IPS DF 6.9 (cell line): Measurements from ENCODE around the gene CNR2.
"Not testable (repeated sequence)": the region's sequence is repeated elsewhere in the genome, so short reads cannot be mapped to it uniquely, and the experiment has no call there.

Experiments used
- DNase-seq: peaks from one replicate; pipeline ENCODE4 v3.0.0-alpha.2; 2013; ENCODE audit warnings: low read depth, low spot score
- H3K27ac ChIP-seq: one replicate; pipeline ENCODE4 v1.5.1; 2013; ENCODE audit warnings: low read length, control low read depth
- H3K27me3 ChIP-seq: 2 replicates; pipeline ENCODE4 v1.6.1; 2013; ENCODE audit warnings: mild to moderate bottlenecking, low read length; ENCODE audit not compliant: control insufficient read depth, insufficient read depth
- H3K36me3 ChIP-seq: 2 replicates; pipeline ENCODE4 v1.6.1; 2013; ENCODE audit warnings: low read length; ENCODE audit not compliant: control insufficient read depth, insufficient read depth
- H3K4me1 ChIP-seq: 2 replicates; pipeline ENCODE4 v1.6.1; 2013; ENCODE audit warnings: low read length; ENCODE audit not compliant: control insufficient read depth, insufficient read depth
- H3K4me3 ChIP-seq: 2 replicates; pipeline ENCODE4 v1.5.1; 2013; ENCODE audit warnings: mild to moderate bottlenecking, low read length
- H3K9me3 ChIP-seq: 2 replicates; pipeline ENCODE4 v1.6.1; 2013; ENCODE audit warnings: low read length, inconsistent platforms; ENCODE audit not compliant: control insufficient read depth, insufficient read depth
- WGBS: extraction: QIAGEN DNeasy Blood & Tissue Kit; methylation state at CpG from one replicate; pipeline ENCODE4 v1.1.7; 2013; ENCODE audit warnings: mixed read lengths, missing lambda C conversion rate; ENCODE audit not compliant: insufficient read length, insufficient coverage; 5-methylcytosine and 5-hydroxymethylcytosine counted together

Gene CNR2

DNA sequence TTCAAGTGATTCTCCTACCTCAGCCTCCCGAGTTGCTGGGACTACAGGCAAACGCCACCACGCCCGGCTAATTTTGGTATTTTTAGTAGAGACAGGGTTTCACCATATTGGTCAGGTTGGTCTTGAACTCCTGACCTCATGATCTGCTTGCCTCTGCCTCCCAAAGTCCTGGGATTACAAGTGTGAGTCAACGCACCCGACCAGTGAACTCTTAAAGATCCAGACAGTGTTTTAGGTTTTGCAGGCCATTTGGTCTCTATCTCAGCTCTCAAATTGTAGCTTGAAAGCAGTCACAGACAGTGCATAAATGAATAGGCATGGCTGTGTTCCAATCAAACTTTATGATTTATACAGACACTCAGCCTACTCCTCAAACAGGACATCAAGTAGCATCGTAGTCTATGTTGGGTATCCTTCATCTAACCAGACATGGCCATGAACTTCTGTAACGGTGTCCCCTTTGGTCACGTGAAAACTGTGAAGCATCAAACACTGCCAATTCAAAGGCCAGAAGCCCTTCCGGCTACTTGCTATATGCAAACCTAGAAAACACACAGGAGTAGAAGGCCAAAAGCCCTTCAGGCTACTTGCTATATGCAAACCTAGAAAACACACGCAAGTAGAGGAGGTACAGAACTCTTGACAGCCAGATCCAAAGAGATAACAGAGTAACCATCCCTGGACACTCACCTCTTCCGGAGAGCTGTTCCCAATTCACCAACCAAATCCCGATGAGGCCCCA lies 48.2 kb downstream of the CNR2 start:
- no peak overlapping the region for H3K4me3 ChIP-seq
- no peaks in the 10 kb centered on the region for H3K4me1 ChIP-seq
- no peak for DNase-seq
- H3K27me3 ChIP-seq, result peaks cover 7% of the 10 kb centered on the region; the same call in 1 of the 2 replicates
- no CpG with 5 or more reads among the region's 13 CpGs for WGBS
- H3K9me3 ChIP-seq, result no peaks in the 10 kb centered on the region
- no peaks in the 10 kb centered on the region for H3K36me3 ChIP-seq
- H3K27ac ChIP-seq, result no peak overlapping the region

- Histone ChIP-seq H3K27me3 (peaks cover 7% of the 10 kb centered on the region; the same call in 1 of the 2 replicates), H3K4me3 (no peak overlapping the region), H3K36me3 (no peaks in the 10 kb centered on the region), H3K9me3 (no peaks in the 10 kb centered on the region), H3K27ac (no peak overlapping the region), H3K4me1 (no peaks in the 10 kb centered on the region)
- WGBS, result no CpG with 5 or more reads among the region's 3 CpGs
- no peak for DNase-seq
These were observed 50.5 kb downstream of the CNR2 start for GRCh38 chr1:23862640-23863039.

- Histone ChIP-seq H3K36me3 (no peaks in the 10 kb centered on the region), H3K9me3 (no peaks in the 10 kb centered on the region), H3K27me3 (no peaks in the 10 kb centered on the region), H3K27ac (no peak overlapping the region), H3K4me3 (no peak overlapping the region), H3K4me1 (no peaks in the 10 kb centered on the region)
- DNase-seq, result no peak
- no CpG with 5 or more reads among the region's 2 CpGs for WGBS
These were observed 58.6 kb downstream of the CNR2 start for GRCh38 chr1:23854568-23854967.

DNA sequence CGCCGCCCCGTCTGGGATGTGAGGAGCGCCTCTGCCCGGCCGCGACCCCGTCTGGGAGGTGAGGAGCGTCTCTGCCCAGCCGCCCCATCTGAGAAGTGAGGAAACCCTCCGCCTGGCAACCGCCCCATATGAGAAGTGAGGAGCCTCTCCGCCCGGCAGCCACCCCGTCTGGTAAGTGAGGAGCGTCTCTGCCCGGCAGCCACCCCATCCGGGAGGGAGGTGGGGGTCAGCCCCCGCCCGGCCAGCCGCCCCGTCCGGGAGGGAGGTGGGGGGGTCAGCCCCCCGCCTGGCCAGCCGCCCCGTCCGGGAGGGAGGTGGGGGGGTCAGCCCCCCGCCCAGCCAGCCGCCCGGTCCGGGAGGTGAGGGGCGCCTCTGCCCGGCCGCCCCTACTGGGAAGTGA lies 60.0 kb downstream of the CNR2 start:
- H3K4me3 ChIP-seq, H3K4me1 ChIP-seq, H3K27ac ChIP-seq, H3K9me3 ChIP-seq, DNase-seq, H3K27me3 ChIP-seq, H3K36me3 ChIP-seq: not testable (repeated sequence)
- WGBS, result no CpG with 5 or more reads among the region's 34 CpGs

GRCh38 chr1:23851406-23851805 lies 61.8 kb downstream of the CNR2 start:
- DNase-seq, H3K27me3 ChIP-seq, H3K36me3 ChIP-seq, H3K9me3 ChIP-seq, H3K4me1 ChIP-seq, H3K27ac ChIP-seq, H3K4me3 ChIP-seq: not testable (repeated sequence)

DNA sequence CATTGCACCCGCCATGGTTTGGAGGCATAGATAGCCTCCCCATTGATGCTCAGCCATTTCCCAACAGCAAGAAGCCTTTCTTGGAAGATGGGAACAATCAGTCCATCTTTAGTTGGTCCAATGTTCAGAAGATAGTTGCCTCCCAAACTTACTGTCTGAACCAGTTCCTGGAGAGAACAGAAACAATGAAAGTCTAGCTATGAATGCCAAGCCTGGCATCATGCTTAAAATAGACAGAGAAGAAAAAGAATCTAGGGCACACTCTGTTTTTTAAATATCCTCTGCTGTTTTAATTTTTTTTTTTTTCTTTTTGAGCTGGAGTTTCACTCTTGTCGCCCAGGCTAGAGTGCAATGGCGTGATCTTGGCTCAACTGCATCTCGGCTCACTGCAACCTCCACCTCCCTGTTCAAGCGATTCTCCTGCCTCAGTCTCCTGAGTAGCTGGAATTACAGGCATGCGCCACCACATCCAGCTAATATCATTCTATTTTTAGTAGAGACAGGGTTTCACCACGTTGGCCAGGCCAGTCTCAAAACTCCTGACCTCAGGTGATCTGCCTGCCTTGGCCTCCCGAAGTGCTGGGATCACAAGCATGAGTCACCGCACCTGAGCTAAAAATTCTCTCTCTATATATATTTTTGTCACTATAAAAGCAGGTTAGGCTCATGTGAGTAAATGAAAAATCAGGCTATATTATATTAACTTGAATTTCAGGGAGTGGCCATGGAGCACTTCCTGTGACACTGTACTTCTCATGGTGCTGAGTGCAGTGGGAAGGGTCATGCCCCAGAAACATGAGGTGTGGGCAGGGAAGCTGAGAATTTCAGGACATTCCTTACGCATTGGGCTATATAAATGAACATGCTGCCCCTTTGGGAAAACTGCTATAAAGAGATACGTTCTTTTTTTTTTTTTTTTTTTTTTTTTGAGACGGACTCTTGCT lies 64.2 kb downstream of the CNR2 start:
- Histone ChIP-seq H3K4me3 (no peak overlapping the region), H3K27ac (no peak overlapping the region), H3K4me1 (no peaks in the 10 kb centered on the region), H3K36me3 (no peaks in the 10 kb centered on the region), H3K27me3 (no peaks in the 10 kb centered on the region), H3K9me3 (no peaks in the 10 kb centered on the region; the same call in 1 of the 2 replicates)
- DNase-seq, result no peak
- WGBS, result no CpG with 5 or more reads among the region's 12 CpGs

DNA sequence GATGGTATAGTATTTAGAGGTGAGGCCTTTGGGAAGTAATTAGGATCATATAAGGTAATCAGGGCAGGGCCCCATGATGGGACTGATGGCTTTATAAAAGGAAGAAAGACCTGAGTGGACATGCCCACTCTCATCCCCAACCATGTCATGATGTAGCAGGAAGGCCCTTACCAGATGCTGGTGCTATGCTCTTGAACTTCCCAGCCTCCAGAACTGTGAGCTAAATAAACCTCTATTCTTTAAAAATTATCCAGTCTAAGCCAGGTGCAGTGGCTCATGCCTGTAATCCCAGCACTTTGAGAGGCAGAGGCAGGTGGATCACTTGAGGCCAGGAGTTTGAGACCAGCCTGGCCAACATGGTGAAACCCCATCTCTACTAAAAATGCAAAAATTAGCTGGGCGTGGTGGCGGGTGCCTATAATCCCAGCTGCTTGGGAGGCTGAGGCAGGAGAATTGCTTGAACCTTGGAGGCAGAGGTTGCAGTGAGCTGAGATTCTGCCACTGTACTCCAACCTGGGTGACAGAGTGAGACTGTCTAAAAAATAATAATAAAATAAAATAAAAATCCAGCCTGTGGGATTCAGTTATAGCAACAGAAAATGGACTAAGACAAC lies 65.6 kb downstream of the CNR2 start:
- H3K4me1 ChIP-seq, H3K9me3 ChIP-seq, DNase-seq, H3K4me3 ChIP-seq, H3K36me3 ChIP-seq, H3K27ac ChIP-seq, H3K27me3 ChIP-seq: not testable (repeated sequence)
- WGBS, result no CpG with 5 or more reads among the region's 2 CpGs

DNA sequence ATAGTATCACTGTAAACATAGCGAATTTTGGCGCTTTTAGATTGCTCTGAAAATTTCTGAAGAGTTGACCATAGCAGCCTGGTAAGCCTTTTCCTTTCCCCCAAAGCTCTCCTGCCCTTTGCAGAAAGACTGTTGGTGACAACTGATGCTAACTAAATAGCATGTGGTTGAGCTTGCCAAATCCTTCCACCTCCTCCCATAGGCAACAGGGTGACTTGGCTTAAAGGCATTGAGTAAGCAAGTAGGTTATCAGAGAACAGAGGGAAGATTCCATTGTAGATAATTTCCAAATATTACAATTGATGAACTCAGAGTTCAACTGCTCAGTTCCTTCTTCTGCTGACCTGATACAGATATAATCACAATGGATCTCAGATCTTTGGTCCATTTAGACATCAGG lies 68.0 kb downstream of the CNR2 start:
- no peak overlapping the region for H3K27ac ChIP-seq
- no peaks in the 10 kb centered on the region for H3K4me1 ChIP-seq
- no peaks in the 10 kb centered on the region; the same call in 1 of the 2 replicates for H3K9me3 ChIP-seq
- H3K27me3 ChIP-seq, result no peaks in the 10 kb centered on the region
- no CpG with 5 or more reads among the region's 2 CpGs for WGBS
- H3K4me3 ChIP-seq, result no peak overlapping the region
- no peak for DNase-seq
- no peaks in the 10 kb centered on the region for H3K36me3 ChIP-seq

GRCh38 chr1:23843644-23844043 lies 69.5 kb downstream of the CNR2 start:
- no peak for DNase-seq
- Histone ChIP-seq H3K36me3 (no peaks in the 10 kb centered on the region), H3K9me3 (no peaks in the 10 kb centered on the region; the same call in 1 of the 2 replicates), H3K27ac (no peak overlapping the region), H3K4me3 (no peak overlapping the region), H3K4me1 (no peaks in the 10 kb centered on the region), H3K27me3 (no peaks in the 10 kb centered on the region)
- WGBS, result 100% methylated on average over 1 of the region's 5 CpGs

DNA sequence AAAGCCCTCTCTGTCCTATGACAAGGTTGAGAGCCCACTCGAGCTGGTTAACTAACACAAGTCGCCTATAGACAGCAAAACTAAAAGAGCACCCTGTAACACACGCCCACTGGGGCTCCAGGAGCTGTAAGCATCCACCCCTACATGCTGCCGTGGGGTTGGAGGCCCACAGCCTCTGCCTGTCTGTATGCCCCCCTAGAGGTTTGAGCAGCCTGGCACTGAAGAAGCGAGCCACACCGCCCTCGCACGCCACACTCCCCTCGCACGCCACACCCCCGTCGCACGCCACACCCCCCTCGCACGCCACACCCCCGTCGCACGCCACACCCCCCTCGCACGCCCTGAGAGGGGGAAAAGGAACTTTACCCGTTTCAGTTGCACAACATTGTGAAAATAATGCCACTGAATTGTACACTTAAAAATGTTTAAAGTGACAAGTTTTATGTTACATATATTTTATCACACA lies 74.7 kb downstream of the CNR2 start:
- no peaks in the 10 kb centered on the region for H3K36me3 ChIP-seq
- H3K27ac ChIP-seq, result no peak overlapping the region
- no peak for DNase-seq
- peak overlapping the region; percentile 27; the same call in 1 of the 2 replicates for H3K4me3 ChIP-seq
- no peaks in the 10 kb centered on the region for H3K9me3 ChIP-seq
- no peaks in the 10 kb centered on the region for H3K27me3 ChIP-seq
- peaks cover 4% of the 10 kb centered on the region; the same call in 1 of the 2 replicates for H3K4me1 ChIP-seq
- WGBS, result no CpG with 5 or more reads among the region's 21 CpGs
